DMS153 (cell line): Measurements from ENCODE around the gene LAMP1.
"Not testable (repeated sequence)": the region's sequence is repeated elsewhere in the genome, so short reads cannot be mapped to it uniquely, and the experiment has no call there.

Source experiments
- DNase-seq: peaks from one replicate; lab custom pipeline; 2025; lab: John Stamatoyannopoulos, UW

Gene LAMP1

GRCh38 chr13:113296823-113297369 lies at the start of gene LAMP1:
TSS of gene LAMP1 (plus strand) at chr13:113297239. CDS start at chr13:113297435, 196 bp downstream.
- DNase-seq, result peak; percentile 95

- no peak for DNase-seq
Observed at GRCh38 chr13:113252516-113253095, 44.4 kb upstream of the LAMP1 start.

- not testable (repeated sequence) for DNase-seq
Observed at GRCh38 chr13:113257908-113258307, 39.1 kb upstream of the LAMP1 start.

- no peak for DNase-seq
Observed at GRCh38 chr13:113258321-113259054, 38.6 kb upstream of the LAMP1 start.

GRCh38 chr13:113260996-113261395 lies 36.0 kb upstream of the LAMP1 start:
- DNase-seq, result no peak

- not testable (repeated sequence) for DNase-seq
Observed at GRCh38 chr13:113263016-113263415, 34.0 kb upstream of the LAMP1 start.

GRCh38 chr13:113267642-113268405 lies 29.2 kb upstream of the LAMP1 start:
- no peak for DNase-seq

GRCh38 chr13:113272031-113272430 lies 25.0 kb upstream of the LAMP1 start:
- DNase-seq, result no peak

- no peak for DNase-seq
Observed at GRCh38 chr13:113272701-113273181, 24.3 kb upstream of the LAMP1 start.

GRCh38 chr13:113273321-113273720 lies 23.7 kb upstream of the LAMP1 start:
- DNase-seq, result no peak

GRCh38 chr13:113273851-113274590 lies 23.0 kb upstream of the LAMP1 start:
- DNase-seq, result no peak

GRCh38 chr13:113274721-113275120 lies 22.3 kb upstream of the LAMP1 start:
- no peak for DNase-seq

- DNase-seq, result no peak
Observed at GRCh38 chr13:113275387-113275786, 21.7 kb upstream of the LAMP1 start.

GRCh38 chr13:113280126-113280525 lies 16.9 kb upstream of the LAMP1 start:
- DNase-seq, result no peak

- no peak for DNase-seq
Observed at GRCh38 chr13:113283904-113284303, 13.1 kb upstream of the LAMP1 start.

- DNase-seq, result no peak
Observed at GRCh38 chr13:113288880-113289279, 8.2 kb upstream of the LAMP1 start.

- DNase-seq, result no peak
Observed at GRCh38 chr13:113291129-113291528, 5.9 kb upstream of the LAMP1 start.

GRCh38 chr13:113292021-113292862 lies 4.8 kb upstream of the LAMP1 start:
- DNase-seq, result no peak

- DNase-seq, result no peak
Observed at GRCh38 chr13:113293686-113294085, 3.4 kb upstream of the LAMP1 start.

- DNase-seq, result no peak
Observed at GRCh38 chr13:113295776-113296175, 1.3 kb upstream of the LAMP1 start.
